GM18508 (cell line): ENCODE results near the gene ACOXL.
A peak's percentile ranks its signal among the peaks of the same experiment; 100 is the strongest.
"Not testable (repeated sequence)": the region's sequence is repeated elsewhere in the genome, so short reads cannot be mapped to it uniquely, and the experiment has no call there.

ENCODE experiments used
- ATAC-seq: cut with Tn5 transposase; IDR thresholded peaks from one replicate; pipeline ENCODE4 v1.9.1; 2021; ENCODE audit warnings: moderate number of reproducible peaks; ENCODE audit not compliant: insufficient read depth, unreplicated experiment

The ACOXL gene

GRCh38 chr2:110851531-110851930 lies 119.2 kb downstream of the ACOXL start:
- no peak for ATAC-seq

- no peak for ATAC-seq
These were observed 119.7 kb downstream of the ACOXL start for GRCh38 chr2:110852051-110852450.

GRCh38 chr2:110852541-110853263 lies 120.3 kb downstream of the ACOXL start:
- no peak for ATAC-seq

GRCh38 chr2:110853516-110853915 lies 121.1 kb downstream of the ACOXL start:
- no peak for ATAC-seq

- ATAC-seq = no peak
These were observed 121.6 kb downstream of the ACOXL start for GRCh38 chr2:110853948-110854347.

GRCh38 chr2:110854355-110855081 lies 122.1 kb downstream of the ACOXL start:
- no peak for ATAC-seq

- ATAC-seq = not testable (repeated sequence)
These were observed 123.5 kb downstream of the ACOXL start for GRCh38 chr2:110855841-110856240.

- peak; percentile 92 for ATAC-seq
These were observed 125.9 kb downstream of the ACOXL start for GRCh38 chr2:110858135-110858725.

GRCh38 chr2:110858993-110859701 lies 126.8 kb downstream of the ACOXL start:
- ATAC-seq = no peak

- no peak for ATAC-seq
These were observed 128.3 kb downstream of the ACOXL start for GRCh38 chr2:110860630-110861029.

- no peak for ATAC-seq
These were observed 129.4 kb downstream of the ACOXL start for GRCh38 chr2:110861616-110862260.

GRCh38 chr2:110863726-110864125 lies 131.4 kb downstream of the ACOXL start:
- no peak for ATAC-seq

- no peak for ATAC-seq
These were observed 131.8 kb downstream of the ACOXL start for GRCh38 chr2:110864176-110864575.

- no peak for ATAC-seq
These were observed 132.4 kb downstream of the ACOXL start for GRCh38 chr2:110864731-110865130.

GRCh38 chr2:110865188-110865587 lies 132.8 kb downstream of the ACOXL start:
- peak; percentile 71 for ATAC-seq

GRCh38 chr2:110866045-110866444 lies 133.7 kb downstream of the ACOXL start:
- no peak for ATAC-seq

- ATAC-seq = no peak
These were observed 134.1 kb downstream of the ACOXL start for GRCh38 chr2:110866466-110866865.

- no peak for ATAC-seq
These were observed 134.7 kb downstream of the ACOXL start for GRCh38 chr2:110867078-110867477.

GRCh38 chr2:110868971-110869370 lies 136.6 kb downstream of the ACOXL start:
- no peak for ATAC-seq
